ENCODE results near the gene ARHGAP5. TPM values are rescaled to one million over a fixed set of nuclear protein-coding genes. Genes with fewer than 3 reads are reported as not detected.

Gene ARHGAP5
- total RNA-seq, 2 experiments from 2014 or later: 8.1 to 20.4 TPM

GRCh38 chr14:32074887-32075572, 2.1 kb upstream of the ARHGAP5 start:
- POLR2A ChIA-PET: interaction anchor here (0.5 to 1.0 kb wide), 3 partner anchors 16 to 128 kb away, joined by 3 to 4 read pairs (median 3); partner anchors contain the start of gene RNU6-8
- Histone ChIP-seq H3K79me2 (ENCODE audit: insufficient read depth, low read depth, low read length) (no peaks in the 10 kb centered on the region), H2AFZ (ENCODE audit: low read length) (no peak overlapping the region), H3K4me1 (ENCODE audit: insufficient read depth, low read length, poor library complexity, severe bottlenecking) (peaks cover 11% of the 10 kb centered on the region), H3K4me2 (ENCODE audit: low read length) (no peak overlapping the region), H4K20me1 (ENCODE audit: insufficient read depth, low read length) (peaks cover 13% of the 10 kb centered on the region; the same call in 1 of the 2 replicates), H3K9me3 (ENCODE audit: low read length) (no peaks in the 10 kb centered on the region), H3K36me3 (ENCODE audit: insufficient read depth, low read length) (no peaks in the 10 kb centered on the region), H3K9me2 (ENCODE audit: insufficient read depth, low read length) (no peaks in the 10 kb centered on the region), H3K27ac (ENCODE audit: low read depth, low read length, poor library complexity, severe bottlenecking) (no peak overlapping the region), H3K4me3 (ENCODE audit: low read depth, low read length, poor library complexity, severe bottlenecking) (no peak overlapping the region)
- intact Hi-C loops (cut with micrococcal nuclease; ENCODE audit: unreplicated experiment): loop anchor here (5.0 to 10.0 kb wide), 4 partner anchors 150 to 1510 kb away; partner anchors contain the start of gene NUBPL
- BruUV-seq (replicated peaks): no TSS peak
- DNase-seq (ENCODE audit: low spot score): no peak
- CTCF ChIA-PET (ENCODE audit: unreplicated experiment): no interaction called here
- TF ChIP-seq EZH2phosphoT487 (IDR thresholded peaks at IDR 0.05; ENCODE audit: borderline replicate concordance, low read depth, low read length) (no peak), CTCF (conservative IDR thresholded peaks at IDR 0.05; ENCODE audit: low read length) (no peak)

- H3K36me3 ChIP-seq (ENCODE audit: insufficient read depth, low read length): no peaks in the 10 kb centered on the region
- no TSS peak for BruUV-seq (replicated peaks)
- H3K9me2 ChIP-seq (ENCODE audit: insufficient read depth, low read length): no peaks in the 10 kb centered on the region
- H3K4me1 ChIP-seq (ENCODE audit: insufficient read depth, low read length, poor library complexity, severe bottlenecking): peaks cover 11% of the 10 kb centered on the region
- intact Hi-C loops (cut with micrococcal nuclease; ENCODE audit: unreplicated experiment): loop anchor here (1.0 to 10.0 kb wide), 4 partner anchors 128 to 1511 kb away; partner anchors contain the start of genes NUBPL and RNU6-8
- H3K79me2 ChIP-seq (ENCODE audit: insufficient read depth, low read depth, low read length): no peaks in the 10 kb centered on the region
- H2AFZ ChIP-seq (ENCODE audit: low read length): peak overlapping the region; percentile 37; the same call in 1 of the 2 replicates
- CTCF ChIA-PET (ENCODE audit: unreplicated experiment): no interaction called here
- TF ChIP-seq CTCF (conservative IDR thresholded peaks at IDR 0.05; ENCODE audit: low read length) (no peak), EZH2phosphoT487 (IDR thresholded peaks at IDR 0.05; ENCODE audit: borderline replicate concordance, low read depth, low read length) (no peak)
- H3K27ac ChIP-seq (ENCODE audit: low read depth, low read length, poor library complexity, severe bottlenecking): no peak overlapping the region
- H4K20me1 ChIP-seq (ENCODE audit: insufficient read depth, low read length): peaks cover 13% of the 10 kb centered on the region; the same call in 1 of the 2 replicates
- peak overlapping the region; percentile 58 for H3K4me2 ChIP-seq (ENCODE audit: low read length)
- DNase-seq (ENCODE audit: low spot score): peak; percentile 10
- no peaks in the 10 kb centered on the region for H3K9me3 ChIP-seq (ENCODE audit: low read length)
- POLR2A ChIA-PET: interaction anchor here (0.5 to 1.0 kb wide), 4 partner anchors 16 to 127 kb away, joined by 3 to 4 read pairs (median 3); partner anchors contain the start of gene RNU6-8
- peak overlapping the region; percentile 84 for H3K4me3 ChIP-seq (ENCODE audit: low read depth, low read length, poor library complexity, severe bottlenecking)
Observed at GRCh38 chr14:32075672-32076277, 1.3 kb upstream of the ARHGAP5 start.

All from OCI-LY7 (cell line).